Body of pancreas (tissue), 4 donors: Measurements from ENCODE around the gene TEX2.

Experiments
- CTCF ChIP-seq, 7 experiments: fragments of 450-650 bp in 4 of 7; fragments of 200-600 bp in 3 of 7; sonication (generic) in 3 of 7; IDR thresholded peaks; one replicate each; pipeline ENCODE4 v1.5.1; 2016 to 2019; ENCODE audit warnings: antibody characterized with exemption in 7 of 7
- POLR2A ChIP-seq, 3 donors: fragments of 450-650 bp; IDR thresholded peaks; one replicate each; pipeline ENCODE4 v1.6.1; 2016; ENCODE audit warnings: antibody characterized with exemption in 3 of 3, mild to moderate bottlenecking in 2 of 3

- TF ChIP-seq CTCF (IDR thresholded peaks at IDR 0.05) (no peak), POLR2A (IDR thresholded peaks at IDR 0.05) (no peak)
Measured at GRCh38 chr17:64182325-64183012, 80.6 kb downstream of the TEX2 start.
